ENCODE results near the gene DENND10. TPM values are rescaled to one million over a fixed set of nuclear protein-coding genes. Genes with fewer than 3 reads are reported as not detected.
A peak's percentile ranks its signal among the peaks of the same experiment; 100 is the strongest.
"Not testable (repeated sequence)": the region's sequence is repeated elsewhere in the genome, so short reads cannot be mapped to it uniquely, and the experiment has no call there.

The DENND10 gene
- total RNA-seq, 1 donor from 2014 or later: 82.3 TPM

GRCh38 chr10:119132521-119133345, 28.8 kb downstream of the DENND10 start:
- DNase-seq (ENCODE audit: low read depth): no peak

GRCh38 chr10:119133949-119134348, 30.0 kb downstream of the DENND10 start:
- DNase-seq (ENCODE audit: low read depth): no peak

DNA sequence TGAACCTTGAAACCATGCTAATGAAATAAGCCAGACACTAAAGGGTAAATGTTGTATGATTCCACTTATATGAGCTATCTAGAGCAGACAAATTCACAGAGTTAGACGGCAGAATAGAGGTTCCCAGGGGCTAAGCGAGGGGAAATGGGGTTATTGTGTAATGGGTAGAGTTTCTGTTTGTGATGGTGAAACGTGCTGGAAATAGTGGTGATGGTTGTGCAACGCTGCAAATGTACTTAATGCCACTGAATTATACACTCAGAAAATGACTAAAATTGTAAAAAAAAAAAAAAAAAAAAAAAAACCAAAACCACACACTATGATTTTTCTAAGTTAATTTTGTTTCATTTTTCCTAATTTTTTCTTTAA, 31.6 kb downstream of the DENND10 start:
- no peak for DNase-seq (ENCODE audit: low read depth)

GRCh38 chr10:119136084-119136483, 32.2 kb downstream of the DENND10 start:
- no peak for DNase-seq (ENCODE audit: low read depth)

DNA sequence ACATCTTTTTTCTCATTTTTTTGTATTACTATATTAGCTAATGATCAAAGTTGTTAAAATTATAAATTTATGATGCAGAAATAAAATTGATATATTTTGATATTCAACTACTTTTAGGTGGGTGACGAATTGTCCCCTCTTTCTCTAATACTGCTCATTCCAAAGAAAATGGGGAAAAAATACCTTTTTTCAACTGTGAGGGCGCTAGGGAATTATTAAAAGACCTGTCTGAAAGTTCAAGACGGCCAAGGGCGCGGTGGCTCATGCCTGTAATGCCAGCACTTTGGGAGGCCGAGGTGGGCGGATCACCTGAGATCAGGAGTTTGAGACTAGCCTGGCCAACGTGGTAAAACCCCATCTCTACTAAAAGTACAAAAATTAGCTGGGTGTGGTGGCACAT, 34.0 kb downstream of the DENND10 start:
- not testable (repeated sequence) for DNase-seq (ENCODE audit: low read depth)

DNA sequence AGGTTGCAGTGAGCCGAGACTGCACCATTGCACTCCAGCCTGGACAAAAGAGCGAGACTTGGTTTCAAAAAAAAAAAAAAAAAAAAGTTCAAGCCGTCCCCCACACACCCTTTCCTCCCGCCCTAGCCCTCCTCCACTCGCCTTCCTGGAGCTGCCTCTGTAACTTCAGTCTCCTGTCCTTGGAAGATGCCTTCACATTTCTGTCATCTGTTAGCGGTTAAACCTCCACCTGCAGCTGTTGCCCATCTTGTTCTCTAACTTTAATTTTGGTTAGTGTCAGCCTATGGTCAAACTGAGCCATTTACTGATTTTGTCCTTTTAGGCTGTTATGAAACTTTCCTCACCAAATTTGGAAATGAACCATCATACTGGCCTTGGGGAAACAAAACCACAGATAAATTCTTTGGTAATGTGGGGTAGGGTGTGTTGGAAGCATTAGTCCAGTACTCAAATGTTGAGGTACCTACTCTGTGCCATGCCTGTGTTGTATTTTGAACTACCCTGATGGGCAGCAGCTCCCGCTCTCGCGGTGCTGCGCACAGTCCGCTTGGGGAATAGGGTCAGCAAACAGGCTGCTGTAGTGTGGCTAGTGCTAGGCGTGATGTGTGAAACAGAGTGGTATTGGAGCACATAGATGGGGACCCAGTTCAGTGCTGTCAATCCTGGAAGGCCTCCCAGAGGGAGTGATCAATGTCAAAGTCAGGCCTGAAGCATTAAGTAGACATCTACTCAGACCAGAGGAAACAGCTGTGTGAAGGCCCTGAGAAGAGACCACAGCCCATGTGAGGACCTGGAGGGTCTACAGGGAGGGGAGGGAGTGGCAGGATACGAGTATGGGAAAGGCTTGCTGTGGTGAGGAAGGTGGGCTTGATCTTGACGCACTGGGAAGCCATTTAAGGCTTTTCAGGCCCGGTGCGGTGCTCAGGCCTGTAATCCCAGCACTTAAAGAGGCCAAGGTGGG, 34.7 kb downstream of the DENND10 start:
- no peak for DNase-seq (ENCODE audit: low read depth)

GRCh38 chr10:119139464-119140067, 35.7 kb downstream of the DENND10 start:
- DNase-seq (ENCODE audit: low read depth): no peak

DNA sequence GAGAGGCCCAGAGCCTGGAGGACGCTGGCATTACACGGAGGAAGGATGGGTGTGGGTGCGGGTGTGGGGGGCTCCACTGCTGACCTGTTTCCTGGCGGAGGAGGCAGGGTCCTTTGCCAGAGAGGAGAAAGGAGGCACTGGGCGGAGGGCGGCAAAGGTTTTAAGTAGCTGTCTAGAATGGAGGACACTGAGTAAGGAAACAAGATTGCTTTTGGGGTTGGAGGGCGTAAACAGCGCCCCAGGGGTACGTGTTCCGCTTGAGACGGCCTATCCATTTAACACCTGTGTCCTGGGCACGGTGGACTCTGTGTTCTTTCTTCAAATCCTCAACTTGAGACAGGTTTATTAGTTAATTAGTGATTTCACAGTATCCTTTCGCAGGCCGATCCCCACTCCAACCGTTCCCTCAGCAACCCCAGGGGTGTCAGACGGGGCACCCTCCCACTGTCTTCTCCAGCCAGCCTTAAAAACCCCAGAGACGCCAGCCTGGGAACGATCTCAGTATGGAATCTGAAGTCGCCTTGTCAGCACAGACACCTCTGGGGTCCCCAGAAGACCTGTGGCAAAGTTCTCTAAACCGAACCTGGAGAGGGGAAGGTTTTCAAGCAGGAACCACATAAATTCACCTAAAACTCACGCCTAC, 36.8 kb downstream of the DENND10 start:
- DNase-seq (ENCODE audit: low read depth): no peak

- no peak for DNase-seq (ENCODE audit: low read depth)
Measured at GRCh38 chr10:119143657-119144056, 39.7 kb downstream of the DENND10 start.

DNA sequence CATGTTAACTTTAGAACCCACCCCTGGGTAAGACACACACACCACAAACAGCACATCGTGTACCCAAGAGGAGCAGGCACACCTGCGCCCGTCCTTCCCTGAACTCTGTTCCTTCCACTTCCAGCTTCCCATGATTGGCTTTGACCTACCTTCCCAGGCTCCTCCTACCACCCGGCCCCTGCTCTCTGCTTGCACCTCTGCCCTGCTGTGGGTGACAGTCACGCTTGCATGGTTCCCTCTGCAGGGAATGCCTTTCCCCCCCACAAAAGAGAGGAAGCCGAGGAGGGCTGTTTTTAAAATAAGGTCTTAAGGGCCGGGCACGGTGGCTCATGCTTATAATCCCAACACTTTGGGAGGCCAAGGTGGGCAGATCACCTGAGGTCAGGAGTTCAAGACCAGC, 45.2 kb downstream of the DENND10 start:
- no peak for DNase-seq (ENCODE audit: low read depth)

- DNase-seq (ENCODE audit: low read depth): no peak
Measured at GRCh38 chr10:119149729-119150128, 45.8 kb downstream of the DENND10 start.

DNA sequence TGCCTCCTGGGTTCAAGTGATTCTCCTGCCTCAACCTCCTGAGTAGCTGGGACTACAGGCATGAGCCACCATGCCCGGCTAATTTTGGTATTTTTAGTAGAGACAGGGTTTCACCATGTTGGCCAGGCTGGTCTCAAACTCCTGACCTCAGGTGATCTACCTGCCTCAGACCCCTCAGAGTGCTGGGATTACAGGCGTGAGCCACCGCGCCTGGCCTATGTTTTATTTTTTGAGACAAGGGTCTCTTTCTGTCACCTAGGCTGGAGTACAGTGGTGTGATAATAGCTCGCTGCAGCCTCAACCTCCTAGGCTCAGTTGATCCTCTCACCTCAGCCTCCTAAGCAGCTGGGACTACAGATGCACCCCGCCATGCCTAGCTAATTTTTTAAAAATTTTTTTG, 47.7 kb downstream of the DENND10 start:
- DNase-seq (ENCODE audit: low read depth): not testable (repeated sequence)

DNA sequence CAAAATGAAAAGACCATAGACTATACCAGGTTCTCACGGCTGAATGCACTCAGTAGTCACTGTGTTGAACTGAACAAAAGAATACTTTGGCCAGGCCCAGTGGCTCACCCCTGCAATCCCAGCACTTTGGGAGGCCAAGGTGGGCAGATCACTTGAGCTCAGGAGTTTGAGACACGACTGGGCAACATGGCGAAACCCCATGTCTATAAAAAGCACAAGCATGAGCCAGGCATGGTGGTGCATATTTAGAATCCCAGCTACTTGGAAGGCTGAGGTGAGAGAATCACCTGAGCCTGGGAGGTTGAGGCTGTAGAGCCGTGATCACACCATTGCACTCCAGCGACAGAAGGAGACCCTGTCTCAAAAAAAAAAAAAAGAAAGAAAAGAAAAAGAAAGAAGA, 49.1 kb downstream of the DENND10 start:
- DNase-seq (ENCODE audit: low read depth): no peak

DNA sequence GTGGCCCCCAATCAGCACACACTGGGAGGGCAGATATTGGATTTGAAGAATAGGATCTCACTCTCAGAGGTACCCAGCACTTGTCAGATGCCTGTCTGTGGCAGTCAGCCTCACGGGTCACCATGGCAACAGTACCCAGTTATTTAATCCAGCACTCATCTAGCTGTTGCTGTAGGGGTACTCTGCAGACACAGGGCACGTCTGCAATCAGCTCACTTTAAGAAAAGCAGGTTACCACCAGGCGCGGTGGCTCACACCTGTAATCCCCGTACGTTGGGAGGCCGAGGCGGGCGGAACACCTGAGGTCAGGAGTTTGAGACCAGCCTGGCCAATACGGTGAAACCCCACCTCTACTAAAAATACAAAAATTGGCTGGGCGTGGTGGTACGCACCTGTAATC, 49.7 kb downstream of the DENND10 start:
- DNase-seq (ENCODE audit: low read depth): no peak

DNA sequence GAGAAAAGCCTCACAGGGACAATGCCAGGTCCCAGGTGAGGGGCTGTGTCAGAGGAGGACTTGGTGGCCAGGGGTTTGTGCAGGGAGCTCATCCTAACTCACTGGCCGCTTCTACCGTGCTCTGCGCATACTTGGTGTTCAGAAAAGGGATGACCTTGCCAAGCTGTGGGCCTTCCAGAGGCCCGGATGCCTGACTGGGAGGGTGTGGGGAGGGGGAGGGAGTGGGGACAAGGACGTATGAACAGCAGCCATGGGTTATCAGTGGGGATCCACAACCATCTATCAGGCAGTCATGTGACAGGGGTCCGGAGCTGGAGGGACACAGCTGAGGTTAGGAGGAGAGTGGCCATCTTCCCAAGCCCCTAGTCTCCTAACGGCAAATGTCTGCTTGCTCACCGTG, 55.4 kb downstream of the DENND10 start:
- no peak for DNase-seq (ENCODE audit: low read depth)

GRCh38 chr10:119161680-119162451, 58.0 kb downstream of the DENND10 start:
- DNase-seq (ENCODE audit: low read depth): peak; percentile 38

DNA sequence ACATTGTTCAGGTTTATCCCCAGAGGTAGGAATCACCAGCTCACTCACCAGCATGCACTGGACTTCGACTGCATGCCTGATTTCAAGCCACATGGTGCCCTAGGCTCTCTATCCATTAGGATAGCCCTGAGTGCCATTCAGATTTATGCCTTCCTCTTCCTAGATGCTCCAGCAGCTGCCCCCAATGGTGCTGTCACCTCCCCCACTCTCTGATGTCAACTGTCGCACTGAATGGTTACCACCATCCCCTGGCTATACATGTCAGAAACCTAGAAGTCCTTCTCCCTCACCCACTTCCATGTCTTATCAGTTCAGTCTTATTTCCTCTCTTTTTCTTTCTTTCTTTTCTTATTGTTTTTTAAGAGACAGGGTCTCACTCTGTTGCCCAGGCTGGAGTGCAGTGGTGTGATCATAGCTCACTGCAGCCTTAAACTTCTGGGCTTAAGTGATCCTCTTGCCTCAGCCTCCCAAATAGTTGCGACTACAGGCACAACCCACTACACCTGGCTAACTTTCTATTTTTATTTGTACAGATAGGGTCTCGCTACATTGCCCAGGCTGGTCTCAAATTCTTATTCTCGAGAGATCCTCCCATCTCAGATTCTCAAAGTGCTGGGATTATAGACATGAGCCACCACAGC, 58.7 kb downstream of the DENND10 start:
- DNase-seq (ENCODE audit: low read depth): no peak

DNA sequence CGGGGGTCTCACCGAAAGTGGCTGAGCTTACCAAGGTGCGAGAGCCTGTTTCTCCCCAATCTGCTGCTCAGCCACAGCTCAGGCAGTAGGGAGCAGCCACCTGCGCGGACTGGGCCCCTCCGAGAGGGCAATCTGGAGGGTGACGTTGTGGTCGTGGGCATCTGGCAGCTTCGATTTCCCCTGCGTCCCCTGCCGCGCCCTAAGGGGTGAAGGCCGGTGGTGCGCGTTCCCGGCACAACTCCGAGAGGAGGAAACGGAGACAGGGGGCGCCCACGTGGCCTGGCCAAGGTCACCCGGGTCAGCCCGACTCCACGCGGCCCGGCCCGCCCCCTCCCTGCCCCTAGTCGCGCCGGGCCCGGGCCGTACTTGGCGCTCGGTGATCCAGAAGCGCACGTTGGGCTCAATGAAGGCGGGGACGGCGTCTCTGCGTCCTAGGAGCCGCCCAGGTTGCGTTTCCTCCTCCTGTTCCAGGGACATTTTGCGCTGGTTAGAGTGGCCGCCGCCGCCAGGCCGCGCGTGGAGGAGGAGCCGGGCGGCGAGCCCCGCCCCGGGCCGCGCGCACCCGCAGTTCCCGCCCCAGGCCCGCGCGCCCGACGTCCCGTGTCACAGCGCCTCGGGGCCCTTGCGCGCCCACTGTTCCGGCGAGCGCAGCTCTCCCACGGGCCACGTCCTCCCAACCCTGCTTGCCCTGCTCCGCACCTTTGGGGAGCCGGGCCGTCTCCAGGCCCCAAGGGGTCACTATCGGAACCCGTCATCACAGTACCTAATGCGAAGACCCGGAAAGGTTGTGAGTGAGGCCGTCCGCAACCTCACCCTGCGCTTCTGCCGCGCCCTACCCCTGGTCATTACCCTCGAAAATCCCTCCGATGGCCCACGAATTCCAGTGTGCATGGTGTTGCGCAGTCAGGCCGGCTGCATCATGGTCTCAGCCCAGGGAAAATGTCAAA, 61.5 kb downstream of the DENND10 start, which contains the start of gene SFXN4:
Gene SFXN4 (minus strand): TSS at position 544 of the 947 bp plus-strand sequence. CDS start 67 bp downstream, at position 477.
- DNase-seq (ENCODE audit: low read depth): no peak

- DNase-seq (ENCODE audit: low read depth): no peak
Measured at GRCh38 chr10:119166118-119166500, 62.2 kb downstream of the DENND10 start.
